Sigmoid colon (tissue), 7 donors: ENCODE results near the gene ACP7. TPM values are rescaled to one million over a fixed set of nuclear protein-coding genes. Genes with fewer than 3 reads are reported as not detected.
"Not testable (repeated sequence)": the region's sequence is repeated elsewhere in the genome, so short reads cannot be mapped to it uniquely, and the experiment has no call there.

ENCODE experiments used
- DNase-seq: peaks from one replicate; pipeline ENCODE4 v3.0.0-alpha.2; 2019
- H3K27ac ChIP-seq, 4 donors: fragments of 200-600 bp; sonication (generic); one replicate each; pipeline ENCODE4 v1.5.1; 2016 to 2019; ENCODE audit warnings: mild to moderate bottlenecking in 1 of 4
- H3K27me3 ChIP-seq, 3 donors: fragments of 200-600 bp; sonication (generic); one replicate each; pipeline ENCODE4 v1.5.1; 2019; ENCODE audit warnings: mild to moderate bottlenecking in 1 of 3
- H3K36me3 ChIP-seq, 4 donors: fragments of 200-600 bp; sonication (generic); one replicate each; pipeline ENCODE4 v1.5.1; 2016 to 2019
- H3K4me1 ChIP-seq, 4 donors: fragments of 200-600 bp; sonication (generic); one replicate each; pipeline ENCODE4 v1.5.1; 2017 to 2019
- H3K4me3 ChIP-seq, 4 donors: fragments of 200-600 bp; sonication (generic); one replicate each; pipeline ENCODE4 v1.5.1; 2017 to 2019; ENCODE audit warnings: mild to moderate bottlenecking in 2 of 4, moderate library complexity in 1 of 4
- H3K9me3 ChIP-seq, 4 donors: fragments of 200-600 bp in 3 of 4; sonication (generic) in 3 of 4; one replicate each; pipeline versions ENCODE4 v1.5.1 to v1.6.1; 2013 to 2019
- CTCF ChIP-seq, 4 experiments: fragments of 450-650 bp in 3 of 4; fragments of 200-600 bp in 1 of 4; IDR thresholded peaks; one replicate each; pipeline ENCODE4 v1.5.1; 2016 to 2019; ENCODE audit warnings: antibody characterized with exemption in 4 of 4, mild to moderate bottlenecking in 3 of 4, moderate library complexity in 2 of 4
- EP300 ChIP-seq, 4 donors: sonication (generic); formaldehyde crosslinking; IDR thresholded peaks; one replicate each; pipeline ENCODE4 v1.6.1; 2017; ENCODE audit warnings: antibody characterized with exemption in 4 of 4
- POLR2A ChIP-seq, 2 donors: fragments of 450-650 bp; IDR thresholded peaks; one replicate each; pipeline ENCODE4 v1.6.1; 2016; ENCODE audit warnings: antibody characterized with exemption in 2 of 2, mild to moderate bottlenecking in 2 of 2, moderate library complexity in 2 of 2
- POLR2AphosphoS5 ChIP-seq, 4 donors: sonication (generic); formaldehyde crosslinking; IDR thresholded peaks; one replicate each; pipeline ENCODE4 v1.6.1; 2017; ENCODE audit warnings: antibody characterized with exemption in 4 of 4
- WGBS, 2 donors: extraction: QIAGEN DNeasy Blood & Tissue Kit; methylation state at CpG; one replicate each; pipeline ENCODE4 v1.1.7; 2013; 5-methylcytosine and 5-hydroxymethylcytosine counted together
- intact Hi-C: fragments of 100-400 bp; cut with DNase I; formaldehyde crosslinking; loops from one replicate; pipeline ENCODE4 v1.15.1; 2023
- polyA plus RNA-seq, 3 donors: library from polyadenylated mRNA; stranded (reverse); fragments of 200-250 nt; gene quantifications; one replicate each; pipeline ENCODE4 v1.2.3, GENCODE V29; 2013
- total RNA-seq, 4 donors: library from RNA; depleted of rRNA; stranded (reverse); fragments of >200 nt; gene quantifications; one replicate each; pipeline ENCODE4 v1.1.0, GENCODE V29; 2016
- donor health status: healthy with polysubstance abuse.
- donor health status: Bipolar disorder and iron deficiency.
- donor health status: healthy.

ACP7 gene
- total and polyA plus RNA-seq, 7 donors: not detected

DNA sequence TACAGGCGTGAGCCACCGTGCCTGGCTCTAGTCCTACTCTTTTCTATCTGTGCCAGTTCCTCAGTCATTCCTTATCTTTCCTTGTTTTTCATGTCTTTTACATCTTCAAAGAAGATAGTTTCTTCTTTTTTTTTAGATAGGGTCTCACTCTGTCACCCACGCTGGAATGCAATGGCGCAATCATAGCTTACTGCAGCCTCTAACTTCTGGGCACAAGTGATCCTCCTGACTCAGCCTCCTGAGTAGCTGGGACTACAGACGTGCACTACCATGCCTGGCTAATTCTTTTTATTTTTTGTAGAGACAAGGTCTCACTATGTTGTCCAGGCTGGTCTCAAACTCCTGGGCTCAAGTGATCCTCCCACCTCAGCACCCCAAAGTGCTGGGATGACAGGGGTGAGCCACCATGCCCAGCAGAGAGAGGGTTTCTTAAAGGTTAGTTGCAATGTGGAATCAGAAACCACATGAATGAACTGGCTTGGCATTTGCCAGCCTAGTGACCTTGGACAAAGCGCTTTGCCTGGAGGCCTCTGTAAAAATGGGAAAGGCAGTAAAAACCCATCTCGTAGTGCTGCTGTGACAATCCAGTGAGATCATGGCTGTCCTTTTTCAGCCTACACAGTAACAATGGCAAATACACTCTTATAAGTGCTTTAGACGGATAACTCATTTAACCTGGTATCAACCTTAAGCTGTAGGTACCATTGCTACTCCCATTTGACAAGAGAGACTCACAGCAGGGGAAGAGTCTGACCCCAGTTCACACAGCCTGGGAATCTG, 3.9 kb downstream of the ACP7 start:
- TF ChIP-seq POLR2A (IDR thresholded peaks at IDR 0.05): no peak
- intact Hi-C loops: no loop called here
- DNase-seq: no peak
- Histone ChIP-seq H3K27ac (no peak overlapping the region), H3K27me3 (peaks cover 11 to 61% (median 27%) of the 10 kb centered on the region in 3 donors), H3K9me3 (no peaks in the 10 kb centered on the region), H3K36me3 (no peaks in the 10 kb centered on the region), H3K4me1 (peaks cover 0 to 13% (median 6%) of the 10 kb centered on the region in 4 donors), H3K4me3 (no peak overlapping the region)
- WGBS, 2 donors: 70 to 77% methylated on average over 8 of the region's 8 CpGs

DNA sequence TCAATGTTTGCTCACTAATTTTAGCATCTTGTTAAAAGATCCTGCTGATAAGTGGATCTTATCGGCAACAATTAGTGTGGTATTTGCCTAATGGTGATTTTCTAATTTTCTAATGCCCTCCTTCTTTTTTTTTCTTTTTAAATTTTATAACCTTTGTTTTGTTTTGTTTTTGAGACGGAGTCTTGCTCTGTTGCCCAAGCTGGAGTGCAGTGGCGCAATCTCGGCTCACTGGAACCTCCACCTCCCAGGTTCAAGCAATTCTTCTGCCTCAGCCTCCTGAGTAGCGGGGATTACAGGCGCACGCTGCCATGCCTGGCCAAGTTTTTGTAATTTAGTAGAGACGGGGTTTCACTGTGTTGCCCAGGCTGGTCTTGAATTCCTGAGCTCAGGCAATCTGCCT, 5.8 kb downstream of the ACP7 start:
- H3K36me3 ChIP-seq, DNase-seq, H3K4me1 ChIP-seq, H3K9me3 ChIP-seq, H3K27ac ChIP-seq, H3K4me3 ChIP-seq, intact Hi-C loops: not testable (repeated sequence)
- peaks cover 2 to 54% (median 9%) of the 10 kb centered on the region in 3 donors for H3K27me3 ChIP-seq
- 79 to 85% methylated on average over 8 of the region's 8 CpGs for WGBS, 2 donors

GRCh38 chr19:39090881-39091280, 6.7 kb downstream of the ACP7 start:
- no peak for DNase-seq
- Histone ChIP-seq H3K36me3 (no peaks in the 10 kb centered on the region), H3K4me3 (no peak overlapping the region), H3K4me1 (no peaks in the 10 kb centered on the region), H3K9me3 (no peaks in the 10 kb centered on the region), H3K27ac (no peak overlapping the region), H3K27me3 (peaks cover under 1 to 54% (median 2%) of the 10 kb centered on the region in 3 donors)
- WGBS, 2 donors: 88 to 92% methylated on average over 4 of the region's 4 CpGs
- intact Hi-C loops: no loop called here
- TF ChIP-seq POLR2AphosphoS5 (IDR thresholded peaks at IDR 0.05) (no peak), CTCF (IDR thresholded peaks at IDR 0.05) (no peak), POLR2A (IDR thresholded peaks at IDR 0.05) (no peak), EP300 (IDR thresholded peaks at IDR 0.05) (no peak)

GRCh38 chr19:39095799-39096540, 11.8 kb downstream of the ACP7 start:
- H3K4me3 ChIP-seq, DNase-seq, H3K9me3 ChIP-seq, intact Hi-C loops, H3K4me1 ChIP-seq, H3K27ac ChIP-seq, H3K36me3 ChIP-seq: not testable (repeated sequence)
- peaks cover 6 to 66% (median 11%) of the 10 kb centered on the region in 3 donors for H3K27me3 ChIP-seq
- WGBS, 2 donors: 69 to 78% methylated on average over 5 of the region's 5 CpGs

DNA sequence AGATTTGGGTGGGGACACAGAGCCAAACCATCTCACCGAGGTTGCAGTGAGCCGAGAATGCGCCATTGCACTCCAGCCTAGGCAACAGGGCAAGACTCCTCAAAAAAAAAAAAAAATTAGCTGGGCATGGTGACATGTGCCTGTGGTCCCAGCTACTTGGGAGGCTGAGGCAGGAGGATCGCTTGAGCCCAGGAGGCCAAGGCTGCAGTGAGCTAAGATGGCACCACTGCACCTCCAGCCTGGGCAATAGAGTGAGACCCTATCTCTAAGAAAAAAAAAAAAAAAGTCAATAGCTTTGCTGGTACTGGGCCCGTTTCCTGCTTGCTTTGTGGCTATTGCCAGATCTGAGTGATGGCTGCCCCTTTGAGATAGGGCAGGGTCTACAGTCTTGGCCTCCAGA, 13.1 kb downstream of the ACP7 start:
- Histone ChIP-seq H3K4me1 (no peaks in the 10 kb centered on the region), H3K36me3 (no peaks in the 10 kb centered on the region), H3K27me3 (peaks cover 6 to 62% (median 11%) of the 10 kb centered on the region in 3 donors), H3K9me3 (no peaks in the 10 kb centered on the region), H3K4me3 (no peak overlapping the region), H3K27ac (no peak overlapping the region)
- intact Hi-C loops: no loop called here
- 71 to 90% methylated on average over 5 of the region's 5 CpGs for WGBS, 2 donors
- TF ChIP-seq CTCF (IDR thresholded peaks at IDR 0.05): no peak
- TF ChIP-seq POLR2AphosphoS5 (IDR thresholded peaks at IDR 0.05): no peak
- TF ChIP-seq EP300 (IDR thresholded peaks at IDR 0.05): no peak
- TF ChIP-seq POLR2A (IDR thresholded peaks at IDR 0.05): no peak
- no peak for DNase-seq

- no peak overlapping the region for H3K27ac ChIP-seq
- H3K4me3 ChIP-seq: no peak overlapping the region
- intact Hi-C loops: no loop called here
- H3K27me3 ChIP-seq: peaks cover 6 to 61% (median 11%) of the 10 kb centered on the region in 3 donors
- WGBS, 2 donors: 76 to 78% methylated on average over 2 of the region's 2 CpGs
- no peaks in the 10 kb centered on the region for H3K4me1 ChIP-seq
- DNase-seq: no peak
- no peaks in the 10 kb centered on the region for H3K9me3 ChIP-seq
- no peaks in the 10 kb centered on the region for H3K36me3 ChIP-seq
- no peak for TF ChIP-seq POLR2AphosphoS5 (IDR thresholded peaks at IDR 0.05)
- no peak for TF ChIP-seq EP300 (IDR thresholded peaks at IDR 0.05)
- TF ChIP-seq CTCF (IDR thresholded peaks at IDR 0.05): no peak
- no peak for TF ChIP-seq POLR2A (IDR thresholded peaks at IDR 0.05)
These were observed 13.6 kb downstream of the ACP7 start for GRCh38 chr19:39097721-39098120.
